ENCODE results near the gene TNFSF9. TPM values are rescaled to one million over a fixed set of nuclear protein-coding genes. Genes with fewer than 3 reads are reported as not detected.
"Not testable (repeated sequence)": the region's sequence is repeated elsewhere in the genome, so short reads cannot be mapped to it uniquely, and the experiment has no call there.

The TNFSF9 gene
- total RNA-seq, 2 donors from 2014 or later, result 0.68 to 3.9 TPM

DNA sequence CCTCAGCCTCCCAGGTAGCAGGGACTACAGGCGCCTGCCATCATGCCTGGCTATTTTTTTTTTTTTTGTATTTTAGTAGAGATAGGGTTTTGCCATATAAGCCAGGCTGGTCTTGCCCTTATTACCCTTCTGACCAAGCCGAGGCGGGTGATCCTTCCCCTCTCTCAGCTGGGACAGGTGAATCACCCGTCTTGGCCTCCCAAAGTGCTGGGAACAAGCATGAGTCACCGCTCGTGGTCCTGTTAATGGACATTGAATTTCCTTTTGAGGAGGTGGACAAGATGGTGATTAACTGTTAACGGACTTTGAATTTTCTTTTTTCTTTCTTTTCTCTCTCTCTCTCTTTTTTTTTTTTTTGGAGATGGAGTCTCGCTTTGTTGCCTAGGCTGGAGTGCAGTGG lies 49.5 kb downstream of the TNFSF9 start:
- no peak overlapping the region for H3K27ac Mint-ChIP-seq
- H3K36me3 ChIP-seq (ENCODE audit: control insufficient read depth, insufficient read depth, low read length), result no peaks in the 10 kb centered on the region
- no peak overlapping the region for H3K9ac ChIP-seq (ENCODE audit: extremely low read depth, low read length, poor library complexity, severe bottlenecking)
- H3K27ac ChIP-seq (ENCODE audit: low read depth, low read length), result no peak overlapping the region
- no peak overlapping the region for H3K4me3 Mint-ChIP-seq
- no peaks in the 10 kb centered on the region for H3K4me1 Mint-ChIP-seq
- H3K4me1 ChIP-seq (ENCODE audit: control insufficient read depth, insufficient read depth, low read length), result no peaks in the 10 kb centered on the region
- no peaks in the 10 kb centered on the region for H3K36me3 Mint-ChIP-seq (ENCODE audit: low read depth)
- no peaks in the 10 kb centered on the region for H3K27me3 ChIP-seq (ENCODE audit: control insufficient read depth, insufficient read depth, low read length, poor library complexity, severe bottlenecking)
- DNase-seq, result no peak
- H3K27me3 Mint-ChIP-seq (ENCODE audit: insufficient read depth), result peaks cover 31% of the 10 kb centered on the region
- TF ChIP-seq, protein P1, sequence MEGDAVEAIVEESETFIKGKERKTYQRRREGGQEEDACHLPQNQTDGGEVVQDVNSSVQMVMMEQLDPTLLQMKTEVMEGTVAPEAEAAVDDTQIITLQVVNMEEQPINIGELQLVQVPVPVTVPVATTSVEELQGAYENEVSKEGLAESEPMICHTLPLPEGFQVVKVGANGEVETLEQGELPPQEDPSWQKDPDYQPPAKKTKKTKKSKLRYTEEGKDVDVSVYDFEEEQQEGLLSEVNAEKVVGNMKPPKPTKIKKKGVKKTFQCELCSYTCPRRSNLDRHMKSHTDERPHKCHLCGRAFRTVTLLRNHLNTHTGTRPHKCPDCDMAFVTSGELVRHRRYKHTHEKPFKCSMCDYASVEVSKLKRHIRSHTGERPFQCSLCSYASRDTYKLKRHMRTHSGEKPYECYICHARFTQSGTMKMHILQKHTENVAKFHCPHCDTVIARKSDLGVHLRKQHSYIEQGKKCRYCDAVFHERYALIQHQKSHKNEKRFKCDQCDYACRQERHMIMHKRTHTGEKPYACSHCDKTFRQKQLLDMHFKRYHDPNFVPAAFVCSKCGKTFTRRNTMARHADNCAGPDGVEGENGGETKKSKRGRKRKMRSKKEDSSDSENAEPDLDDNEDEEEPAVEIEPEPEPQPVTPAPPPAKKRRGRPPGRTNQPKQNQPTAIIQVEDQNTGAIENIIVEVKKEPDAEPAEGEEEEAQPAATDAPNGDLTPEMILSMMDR (conservative IDR thresholded peaks at IDR 0.05), result no peak
- peaks cover 20% of the 10 kb centered on the region for H3K9me3 Mint-ChIP-seq
- WGBS, 2 experiments (ENCODE audit: insufficient coverage in 1 of 2, insufficient read length in 1 of 2), result 53 to 64% methylated on average over 3 to 7 of the region's 8 CpGs
- H3K4me3 ChIP-seq (ENCODE audit: low read length), result no peak overlapping the region
- H3K9me3 ChIP-seq (ENCODE audit: control insufficient read depth, low read length), result peaks cover 22% of the 10 kb centered on the region

DNA sequence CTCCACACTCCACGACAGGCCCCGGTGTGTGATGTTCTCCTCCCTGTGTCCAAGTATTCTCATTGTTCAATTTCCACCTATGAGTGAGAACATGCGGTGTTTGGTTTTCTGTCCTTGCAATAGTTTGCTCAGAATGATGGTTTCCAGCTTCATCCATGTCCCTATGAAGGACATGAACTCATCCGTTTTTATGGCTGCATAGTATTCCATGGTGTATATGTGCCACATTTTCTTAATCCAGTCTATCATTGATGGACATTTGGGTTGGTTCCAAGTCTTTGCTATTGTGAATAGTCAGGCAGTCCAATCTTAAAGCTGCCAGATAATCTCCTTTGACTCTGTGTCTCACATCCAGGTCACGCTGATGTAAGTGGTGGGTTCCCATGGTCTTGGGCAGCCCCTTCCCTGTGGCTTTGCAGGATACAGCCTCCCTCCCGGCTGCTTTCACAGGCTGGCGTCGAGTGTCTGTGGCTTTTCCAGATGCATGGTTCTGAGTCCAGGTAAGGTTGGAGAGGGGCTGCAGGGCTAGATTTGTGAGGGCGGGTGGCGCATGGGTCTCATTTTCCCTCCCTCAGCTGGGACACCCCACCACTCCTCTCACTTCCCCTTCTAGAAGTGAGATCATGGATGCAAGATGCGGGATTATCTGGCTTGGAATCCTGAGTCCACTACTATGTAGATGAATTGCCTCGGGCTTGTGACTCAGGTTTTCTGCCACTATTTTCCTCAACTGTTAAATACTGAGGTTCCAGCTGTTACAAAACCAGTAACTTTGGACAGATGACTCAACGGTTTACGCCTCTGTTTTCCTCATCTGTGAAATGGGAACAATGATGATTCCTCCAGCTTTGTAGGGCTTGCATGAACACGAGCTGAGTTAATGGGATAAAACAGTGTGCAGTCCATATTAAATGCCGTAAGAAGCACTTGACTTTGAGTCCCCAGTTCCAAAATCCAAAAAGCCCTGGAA lies 52.0 kb downstream of the TNFSF9 start:
- WGBS, 2 experiments (ENCODE audit: insufficient coverage in 1 of 2, insufficient read length in 1 of 2), result 77 to 81% methylated on average over 6 to 15 of the region's 16 CpGs

More for the DNA sequence above, 52.0 kb downstream of the TNFSF9 start:
- H3K4me3 ChIP-seq (ENCODE audit: low read length); H3K27ac ChIP-seq (ENCODE audit: low read depth, low read length); H3K36me3 ChIP-seq (ENCODE audit: control insufficient read depth, insufficient read depth, low read length); H3K9ac ChIP-seq (ENCODE audit: extremely low read depth, low read length, poor library complexity, severe bottlenecking); H3K4me1 ChIP-seq (ENCODE audit: control insufficient read depth, insufficient read depth, low read length); H3K36me3 Mint-ChIP-seq (ENCODE audit: low read depth); H3K4me3 Mint-ChIP-seq; H3K27ac Mint-ChIP-seq; H3K4me1 Mint-ChIP-seq; DNase-seq: not testable (repeated sequence)
- Mint-ChIP-seq H3K9me3 (peaks cover 20% of the 10 kb centered on the region), H3K27me3 (ENCODE audit: insufficient read depth) (peaks cover 56% of the 10 kb centered on the region)
- Histone ChIP-seq H3K9me3 (ENCODE audit: control insufficient read depth, low read length) (peaks cover 17% of the 10 kb centered on the region), H3K27me3 (ENCODE audit: control insufficient read depth, insufficient read depth, low read length, poor library complexity, severe bottlenecking) (peaks cover 19% of the 10 kb centered on the region)

Other genes with a start within 250 kb of the TNFSF9 start
- gene ACER1, start 197.4 kb upstream of the TNFSF9 start, total RNA-seq, result not detected
- 10 to 100 TPM; 79.8 to 87.7 TPM for gene CLPP, start 169.5 kb upstream of the TNFSF9 start, total RNA-seq
- gene ALKBH7, start 158.2 kb upstream of the TNFSF9 start, total RNA-seq, result 10 to 100 TPM; 80.0 to 98.3 TPM
- gene PSPN, start 155.1 kb upstream of the TNFSF9 start, total RNA-seq, result 1 to 10 TPM; 1.9 to 2.7 TPM
- 10 to 100 TPM; 59.2 to 66.4 TPM for gene GTF2F1, start 137.9 kb upstream of the TNFSF9 start, total RNA-seq
- 100 to 1,000 TPM; 454 to 476 TPM for gene KHSRP, start 106.2 kb upstream of the TNFSF9 start, total RNA-seq
- gene SLC25A41, start 97.3 kb upstream of the TNFSF9 start, total RNA-seq, result under 1 TPM in 1 of 2 donors, not detected in 1; 0.46 TPM
- 10 to 100 TPM; 34.9 to 39.5 TPM for gene SLC25A23, start 71.2 kb upstream of the TNFSF9 start, total RNA-seq
- 10 to 100 TPM; 46.4 to 50.9 TPM for gene CRB3, start 66.8 kb upstream of the TNFSF9 start, total RNA-seq
- 1 to 10 TPM; 1.7 to 2.1 TPM for gene DENND1C, start 49.2 kb upstream of the TNFSF9 start, total RNA-seq
- gene TUBB4A, start 28.7 kb upstream of the TNFSF9 start, total RNA-seq, result 1 to 10 TPM; 5.2 to 7.5 TPM
- 1 to 10 TPM in 1 of 2 donors, under 1 TPM in 1; 0.92 to 1.8 TPM for gene CD70, start 60.1 kb downstream of the TNFSF9 start, total RNA-seq
- under 1 TPM; 0.18 to 0.88 TPM for gene TNFSF14, start 139.1 kb downstream of the TNFSF9 start, total RNA-seq
- gene C3, start 189.6 kb downstream of the TNFSF9 start, total RNA-seq, result 10 to 100 TPM; 13.7 to 23.5 TPM
- 10 to 100 TPM; 61.4 to 67.2 TPM for gene GPR108, start 206.6 kb downstream of the TNFSF9 start, total RNA-seq
- gene TRIP10, start 208.7 kb downstream of the TNFSF9 start, total RNA-seq, result 100 to 1,000 TPM; 111 to 116 TPM
- gene SH2D3A, start 236.4 kb downstream of the TNFSF9 start, total RNA-seq, result 10 to 100 TPM; 10.7 to 16.4 TPM
- gene VAV1, start 241.7 kb downstream of the TNFSF9 start, total RNA-seq, result not detected

Measured in endodermal cell (in vitro differentiated cells).